PFSK-1 (cell line): ENCODE measurements around the gene CEP70.

ENCODE experiments used
- FOXP2 ChIP-seq: optimal IDR thresholded peaks from 2 replicates; pipeline ENCODE3; 2011; ENCODE audit warnings: borderline replicate concordance, control low read depth, inconsistent platforms; ENCODE audit not compliant: insufficient read depth; ENCODE audit errors: extremely low read length, extremely low read depth
- POLR2AphosphoS5 ChIP-seq: IDR thresholded peaks from 2 replicates; pipeline ENCODE4 v1.6.1; 2012; ENCODE audit warnings: low read depth, mild to moderate bottlenecking, control low read depth, low read length, moderate library complexity
- SIN3A ChIP-seq: IDR thresholded peaks from 2 replicates; pipeline ENCODE4 v1.6.1; 2012; ENCODE audit warnings: mild to moderate bottlenecking, low read length, moderate library complexity, borderline replicate concordance; ENCODE audit not compliant: insufficient read depth
- TAF1 ChIP-seq: IDR thresholded peaks from 2 replicates; pipeline ENCODE4 v1.6.1; 2012; ENCODE audit warnings: low read length, control low read depth, borderline replicate concordance; ENCODE audit not compliant: insufficient read depth
- TF ChIP-seq, protein P1 (sequence below), 2 experiments: IDR thresholded peaks; 2 replicates each; pipeline versions ENCODE4 v1.6.1 to v1.8.0; 2011 to 2012; ENCODE audit warnings: low read depth in 2 of 2, low read length in 2 of 2, control low read depth in 1 of 2, inconsistent platforms in 1 of 2, mild to moderate bottlenecking in 1 of 2, moderate library complexity in 1 of 2; ENCODE audit not compliant: insufficient read depth in 1 of 2

DNA sequence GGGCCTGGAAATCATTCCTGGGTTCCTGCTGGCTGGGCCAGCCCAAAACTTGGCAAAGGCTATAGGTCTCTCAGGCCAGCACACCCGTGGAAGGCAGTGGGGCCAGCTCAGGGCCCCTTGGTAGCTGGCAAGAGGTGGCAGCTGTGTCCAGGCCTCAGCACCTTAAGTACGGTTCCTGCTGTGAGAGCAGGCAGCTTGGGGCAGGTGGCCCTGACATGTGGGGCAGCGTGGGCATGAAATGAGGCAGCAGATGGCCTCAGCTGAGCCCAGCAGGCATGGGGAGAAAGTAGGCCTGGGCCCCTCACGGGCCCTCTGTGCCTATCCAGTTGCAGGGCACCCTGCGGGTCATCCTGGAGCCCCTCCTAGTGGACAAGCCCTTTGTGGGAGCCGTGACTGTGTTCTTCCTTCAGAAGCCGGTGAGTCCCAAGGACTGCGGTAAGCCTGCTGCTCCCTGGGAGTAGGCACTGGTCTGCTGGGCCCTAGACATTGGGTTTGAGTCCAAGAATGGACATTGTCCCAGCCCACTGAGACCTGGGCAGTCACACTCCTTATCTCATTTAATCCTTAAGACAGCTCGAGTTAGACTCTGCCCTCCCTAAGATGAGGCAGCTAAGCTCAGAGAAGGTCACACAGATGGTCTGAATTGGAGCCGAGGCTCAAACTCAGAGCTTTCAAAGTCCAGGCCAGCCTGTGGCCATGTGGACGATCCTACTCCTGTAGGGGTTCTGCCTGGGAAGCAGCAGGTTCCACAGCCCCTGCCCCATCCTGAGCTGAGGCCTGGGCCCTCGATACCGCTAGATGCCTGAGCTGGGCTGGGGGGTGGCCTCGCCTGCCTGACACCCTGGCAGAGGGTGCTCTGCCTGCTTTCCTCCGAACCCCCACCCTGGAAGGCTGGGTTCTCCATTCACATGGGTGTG lies 134.2 kb downstream of the CEP70 start:
- TF ChIP-seq POLR2AphosphoS5 = no peak
- TF ChIP-seq TAF1 = no peak
- TF ChIP-seq, protein P1, sequence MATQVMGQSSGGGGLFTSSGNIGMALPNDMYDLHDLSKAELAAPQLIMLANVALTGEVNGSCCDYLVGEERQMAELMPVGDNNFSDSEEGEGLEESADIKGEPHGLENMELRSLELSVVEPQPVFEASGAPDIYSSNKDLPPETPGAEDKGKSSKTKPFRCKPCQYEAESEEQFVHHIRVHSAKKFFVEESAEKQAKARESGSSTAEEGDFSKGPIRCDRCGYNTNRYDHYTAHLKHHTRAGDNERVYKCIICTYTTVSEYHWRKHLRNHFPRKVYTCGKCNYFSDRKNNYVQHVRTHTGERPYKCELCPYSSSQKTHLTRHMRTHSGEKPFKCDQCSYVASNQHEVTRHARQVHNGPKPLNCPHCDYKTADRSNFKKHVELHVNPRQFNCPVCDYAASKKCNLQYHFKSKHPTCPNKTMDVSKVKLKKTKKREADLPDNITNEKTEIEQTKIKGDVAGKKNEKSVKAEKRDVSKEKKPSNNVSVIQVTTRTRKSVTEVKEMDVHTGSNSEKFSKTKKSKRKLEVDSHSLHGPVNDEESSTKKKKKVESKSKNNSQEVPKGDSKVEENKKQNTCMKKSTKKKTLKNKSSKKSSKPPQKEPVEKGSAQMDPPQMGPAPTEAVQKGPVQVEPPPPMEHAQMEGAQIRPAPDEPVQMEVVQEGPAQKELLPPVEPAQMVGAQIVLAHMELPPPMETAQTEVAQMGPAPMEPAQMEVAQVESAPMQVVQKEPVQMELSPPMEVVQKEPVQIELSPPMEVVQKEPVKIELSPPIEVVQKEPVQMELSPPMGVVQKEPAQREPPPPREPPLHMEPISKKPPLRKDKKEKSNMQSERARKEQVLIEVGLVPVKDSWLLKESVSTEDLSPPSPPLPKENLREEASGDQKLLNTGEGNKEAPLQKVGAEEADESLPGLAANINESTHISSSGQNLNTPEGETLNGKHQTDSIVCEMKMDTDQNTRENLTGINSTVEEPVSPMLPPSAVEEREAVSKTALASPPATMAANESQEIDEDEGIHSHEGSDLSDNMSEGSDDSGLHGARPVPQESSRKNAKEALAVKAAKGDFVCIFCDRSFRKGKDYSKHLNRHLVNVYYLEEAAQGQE (IDR thresholded peaks at IDR 0.05; ENCODE audit: insufficient read depth in 1 of 2, low read depth in 2 of 2, low read length in 2 of 2) = no peak
- no peak for TF ChIP-seq SIN3A
- TF ChIP-seq FOXP2 = no peak
